NCI-H2196 treated with DMSO at 0.1 percent for 48 hours (cell line): ENCODE measurements around the gene ADGRL3.

ENCODE experiments used
- DNase-seq: peaks from one replicate; lab custom pipeline; 2025; ENCODE audit not compliant: unreplicated experiment; lab: John Stamatoyannopoulos, UW

Gene ADGRL3

DNA sequence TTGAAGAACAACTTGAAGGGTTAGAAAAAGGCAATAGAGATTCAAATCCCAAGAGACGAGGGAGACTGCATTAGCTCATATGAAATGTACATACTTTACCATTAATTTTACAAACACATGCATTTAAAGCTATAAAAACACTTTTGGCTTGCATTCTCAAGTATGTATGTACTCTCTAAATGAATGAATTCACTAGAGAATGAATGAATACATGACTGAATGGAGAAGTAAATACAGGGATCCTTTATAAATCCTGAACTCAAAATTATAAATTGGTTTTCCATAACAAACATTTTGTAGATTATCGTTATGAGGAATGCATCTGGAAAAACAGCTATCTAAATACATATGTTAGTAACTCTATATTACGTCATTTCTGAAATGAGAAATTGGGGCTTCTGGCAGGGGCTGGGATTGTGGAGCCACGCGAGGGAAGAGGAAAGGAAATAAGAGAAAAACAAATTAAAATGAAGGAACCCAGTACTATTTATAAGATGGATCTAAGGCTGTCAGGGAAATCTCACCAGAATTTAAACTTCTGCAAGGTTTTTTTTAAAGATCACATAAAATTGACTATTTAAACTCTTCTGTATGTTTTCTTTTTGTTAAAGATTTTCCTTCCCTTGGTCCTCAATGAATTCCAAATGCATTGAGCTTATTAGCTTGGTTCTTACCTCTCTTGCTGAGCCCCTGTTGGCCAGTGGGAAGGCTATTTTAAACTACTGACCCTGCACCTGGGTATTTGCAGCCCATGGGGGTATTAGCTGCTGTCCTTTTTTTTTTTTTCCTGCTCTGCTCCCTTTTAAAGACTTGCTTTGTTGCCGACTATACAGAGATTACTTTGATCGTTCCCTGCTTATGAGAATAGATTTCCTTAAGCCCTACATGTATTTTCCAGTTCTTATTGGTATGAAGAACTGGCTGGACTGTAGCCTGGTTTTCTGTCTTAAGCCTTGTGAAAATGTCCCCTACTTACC is 207.8 kb downstream of the ADGRL3 start:
- DNase-seq = no peak

DNA sequence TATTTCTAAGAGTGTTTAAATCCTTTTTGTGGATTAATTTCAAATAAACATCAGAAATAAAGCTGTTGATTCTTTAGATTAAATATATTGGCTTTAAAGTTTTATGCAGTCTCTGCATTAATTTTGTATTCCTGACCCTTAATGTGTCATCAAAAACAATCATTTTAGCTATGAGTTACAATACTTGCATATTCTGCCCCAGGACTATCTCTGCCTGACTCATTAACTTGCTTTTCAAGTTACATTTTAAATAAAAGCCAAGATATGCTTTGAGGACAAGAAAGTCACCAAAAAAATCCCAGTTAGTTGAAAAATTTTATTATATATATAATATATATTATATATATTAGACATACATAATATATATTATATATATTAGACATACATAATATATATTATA is 208.7 kb downstream of the ADGRL3 start:
- no peak for DNase-seq

DNA sequence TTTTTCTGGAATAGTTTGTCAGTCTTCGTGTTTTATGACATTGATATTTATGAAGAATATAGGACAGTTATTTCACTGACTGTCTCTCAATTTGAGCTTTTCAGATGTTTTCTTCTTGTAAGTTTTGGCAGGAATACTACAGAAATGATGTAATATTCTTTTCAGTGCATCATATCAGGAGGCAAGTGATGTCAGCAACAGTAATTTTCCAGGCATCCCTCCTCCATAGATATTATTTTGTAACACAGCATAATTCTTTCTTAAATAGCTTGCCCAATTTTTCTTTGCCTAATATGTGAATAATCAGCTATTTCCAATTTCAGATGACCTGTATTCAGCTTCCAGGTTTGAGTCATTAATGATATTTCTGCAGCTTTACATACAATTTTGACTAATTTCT is 211.1 kb downstream of the ADGRL3 start:
- no peak for DNase-seq

DNA sequence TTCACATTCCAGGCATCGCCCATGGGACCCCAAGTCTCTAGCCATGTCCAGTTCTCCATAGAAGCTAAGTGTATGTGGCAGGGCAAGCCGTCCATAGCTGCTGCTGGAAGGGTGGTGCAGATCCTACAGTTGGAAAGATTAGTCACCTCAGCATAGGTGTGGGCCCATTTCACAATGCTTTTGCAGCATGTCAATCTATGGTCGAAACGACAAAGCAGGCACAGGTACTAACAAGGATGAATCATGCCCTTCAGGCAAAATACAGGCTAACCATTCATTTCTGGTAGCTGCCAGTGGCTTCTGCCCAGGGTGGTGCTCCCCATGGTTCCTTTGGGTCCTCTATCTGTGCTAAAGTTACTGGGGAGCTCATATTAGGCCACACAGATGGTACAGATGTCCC is 225.2 kb downstream of the ADGRL3 start:
- no peak for DNase-seq

DNA sequence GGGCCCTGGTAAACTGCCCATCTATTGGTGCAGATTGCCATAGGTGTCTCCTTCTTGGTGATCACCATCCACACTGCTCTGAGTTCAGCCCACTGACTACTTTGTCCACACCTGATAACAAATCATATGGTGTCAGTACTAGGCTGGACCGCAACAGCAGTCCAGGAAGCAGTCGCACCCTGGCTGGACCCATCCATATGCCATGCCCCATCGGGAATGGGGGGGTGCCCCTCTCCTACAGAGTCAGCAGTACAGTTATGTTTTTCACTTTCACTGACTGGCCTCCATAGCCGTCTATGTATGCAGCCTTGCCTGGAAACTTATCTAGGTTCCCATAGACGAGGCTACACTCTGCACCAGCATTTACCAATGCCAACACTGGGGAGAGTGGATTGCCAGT is 226.1 kb downstream of the ADGRL3 start:
- DNase-seq = no peak

DNA sequence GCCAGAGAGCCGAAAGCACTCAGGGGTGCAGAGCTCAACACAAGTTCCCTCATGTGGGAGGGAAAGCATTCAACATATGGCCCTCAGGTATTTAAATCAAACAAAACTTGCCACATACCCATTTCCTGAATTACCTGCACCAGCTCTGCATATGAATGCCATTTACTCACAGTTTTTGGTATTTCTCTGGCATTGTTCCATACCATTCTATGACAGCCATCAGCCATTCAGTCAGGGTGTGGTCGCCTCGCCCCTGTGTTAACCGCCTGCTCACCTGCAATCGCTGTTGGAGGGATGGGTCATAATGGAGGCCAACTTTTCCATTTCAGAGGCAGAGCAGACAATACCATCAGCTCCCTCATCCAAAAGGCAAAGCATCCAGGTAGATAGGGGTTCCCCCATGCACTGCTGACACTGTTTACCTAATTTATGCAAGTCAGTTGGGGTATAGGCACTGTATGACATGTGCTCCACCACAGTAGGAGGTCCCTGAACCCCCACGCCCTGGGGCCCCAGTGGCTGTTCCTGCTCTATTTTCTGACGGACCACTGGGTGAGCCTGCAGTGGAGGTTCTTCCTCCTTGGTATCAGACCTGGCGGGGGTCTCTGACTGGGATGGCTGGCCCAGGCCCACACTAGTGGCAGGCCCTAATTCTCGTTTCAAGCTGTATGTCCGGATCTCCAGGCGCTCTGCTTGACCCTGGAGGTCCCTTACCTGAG is 227.1 kb downstream of the ADGRL3 start:
- DNase-seq = no peak

DNA sequence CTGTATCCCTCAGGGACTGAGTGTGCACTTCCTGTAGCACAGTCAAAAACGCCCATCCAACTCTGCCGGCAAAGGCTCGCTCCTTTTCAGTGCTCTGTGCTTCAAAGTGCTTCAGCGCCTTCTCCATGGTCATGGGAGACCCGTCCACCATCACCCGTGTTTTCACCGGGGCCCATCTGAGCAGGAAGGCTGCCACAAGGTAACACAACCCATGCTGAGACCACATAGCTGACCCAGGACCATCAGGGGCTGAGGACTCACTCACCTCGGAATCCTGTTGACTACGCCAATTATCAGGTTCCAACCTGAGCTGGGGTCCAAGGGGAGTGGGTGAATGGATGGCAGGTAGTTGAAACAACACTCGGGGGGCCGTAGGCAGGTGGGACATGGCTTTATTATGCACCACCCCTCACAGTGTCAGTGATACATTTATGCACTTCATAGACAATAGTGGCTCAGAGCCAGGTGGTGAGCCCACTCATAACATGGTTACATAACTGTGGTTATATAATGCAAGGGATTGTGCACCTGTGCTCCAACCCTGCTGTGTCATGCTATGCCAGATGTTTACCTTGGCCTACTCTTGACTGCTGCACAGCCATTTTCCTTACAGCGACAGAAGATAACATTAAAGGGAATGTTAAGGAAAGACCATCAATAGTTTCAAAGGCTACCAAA is 227.8 kb downstream of the ADGRL3 start:
- no peak for DNase-seq

DNA sequence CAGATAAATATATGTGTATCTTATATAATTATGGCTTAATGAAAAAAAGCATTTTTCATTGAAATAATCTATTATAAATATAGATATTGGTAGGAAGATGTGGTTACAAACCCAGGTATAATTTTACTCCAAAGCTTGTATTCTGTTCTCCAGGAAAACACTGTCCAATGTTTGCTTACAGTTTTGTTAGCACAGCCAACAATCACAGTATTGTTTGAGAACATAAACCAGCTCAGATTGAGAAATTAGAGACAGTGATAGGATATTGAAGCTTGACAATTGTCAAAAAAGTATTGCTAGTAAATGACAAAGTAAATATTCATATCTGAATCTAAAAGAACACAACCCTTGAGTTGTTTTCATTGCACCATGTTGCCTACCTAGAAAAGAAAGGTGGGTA is 228.8 kb downstream of the ADGRL3 start:
- DNase-seq = no peak

DNA sequence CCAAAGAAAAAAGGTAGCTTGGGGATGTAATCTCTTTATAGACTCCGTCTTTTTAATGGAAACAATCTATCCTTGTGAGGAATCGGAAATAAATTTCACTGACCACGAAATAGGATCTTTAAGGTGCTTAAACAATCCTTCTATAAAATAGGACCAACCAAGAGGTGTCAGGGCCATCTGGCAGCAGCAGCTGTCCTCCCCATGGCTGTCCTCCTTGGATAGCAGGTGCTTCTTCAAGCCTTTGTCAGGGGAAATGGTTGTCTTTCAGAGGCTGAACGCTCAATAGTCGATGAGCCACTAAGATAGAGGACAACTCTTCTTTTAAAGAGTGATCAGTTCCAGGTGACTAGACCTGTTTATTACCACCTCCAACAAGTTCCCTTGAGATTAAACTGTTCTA is 231.0 kb downstream of the ADGRL3 start:
- no peak for DNase-seq

DNA sequence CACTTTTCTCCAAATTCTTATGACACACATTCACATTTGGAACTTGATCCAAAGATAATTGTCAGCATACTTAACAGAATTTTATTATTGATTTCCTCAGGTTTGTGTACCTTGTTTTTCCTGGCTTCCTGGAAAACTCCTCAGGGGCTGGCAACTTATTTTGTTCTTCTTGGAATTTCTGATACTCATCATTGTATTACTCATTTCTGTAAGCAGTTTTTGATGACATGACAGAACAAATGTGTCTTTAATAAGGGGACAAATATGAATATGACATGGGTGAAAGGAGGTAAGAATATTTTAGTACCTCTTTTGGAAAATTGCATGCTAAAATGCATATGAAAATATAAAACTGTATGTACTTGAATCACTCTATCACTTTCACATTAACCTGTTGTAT is 237.8 kb downstream of the ADGRL3 start:
- no peak for DNase-seq

DNA sequence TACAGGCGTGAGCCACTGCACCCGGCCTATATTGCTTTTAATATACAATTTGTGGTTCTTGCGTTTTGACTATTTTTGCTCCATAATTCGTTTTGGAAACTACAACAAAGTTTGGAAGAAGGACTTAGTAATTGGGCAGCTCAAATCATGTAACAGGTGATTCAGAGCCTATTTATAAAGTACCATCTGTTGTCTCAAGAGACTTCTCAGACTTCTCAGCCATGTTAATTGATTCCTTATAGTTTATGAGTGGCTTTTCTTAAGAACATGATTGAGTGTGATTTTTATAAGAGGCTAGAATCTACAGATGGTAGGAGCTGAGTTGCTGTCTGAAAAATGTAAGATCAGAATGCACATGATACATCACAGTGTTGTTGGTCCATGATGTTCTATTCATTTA is 240.2 kb downstream of the ADGRL3 start:
- DNase-seq = no peak

DNA sequence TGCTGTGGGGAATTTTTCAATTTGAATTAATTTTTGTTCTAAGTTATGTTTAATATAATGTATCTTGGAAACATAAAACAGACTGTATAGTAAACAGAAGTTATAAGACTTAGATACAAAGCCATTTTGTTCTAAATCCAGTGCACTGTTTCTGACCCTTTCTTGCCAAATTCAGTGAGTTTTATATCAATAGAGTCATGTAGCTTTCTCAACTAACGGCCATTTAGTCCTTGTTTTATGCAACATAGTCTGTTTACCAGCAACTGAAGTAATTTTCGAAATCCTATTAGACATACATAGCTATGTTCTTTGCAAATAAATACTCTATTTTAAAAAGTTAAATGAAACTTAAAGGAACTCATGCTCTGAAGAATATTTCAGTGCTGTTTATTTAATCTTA is 242.8 kb downstream of the ADGRL3 start:
- no peak for DNase-seq

DNA sequence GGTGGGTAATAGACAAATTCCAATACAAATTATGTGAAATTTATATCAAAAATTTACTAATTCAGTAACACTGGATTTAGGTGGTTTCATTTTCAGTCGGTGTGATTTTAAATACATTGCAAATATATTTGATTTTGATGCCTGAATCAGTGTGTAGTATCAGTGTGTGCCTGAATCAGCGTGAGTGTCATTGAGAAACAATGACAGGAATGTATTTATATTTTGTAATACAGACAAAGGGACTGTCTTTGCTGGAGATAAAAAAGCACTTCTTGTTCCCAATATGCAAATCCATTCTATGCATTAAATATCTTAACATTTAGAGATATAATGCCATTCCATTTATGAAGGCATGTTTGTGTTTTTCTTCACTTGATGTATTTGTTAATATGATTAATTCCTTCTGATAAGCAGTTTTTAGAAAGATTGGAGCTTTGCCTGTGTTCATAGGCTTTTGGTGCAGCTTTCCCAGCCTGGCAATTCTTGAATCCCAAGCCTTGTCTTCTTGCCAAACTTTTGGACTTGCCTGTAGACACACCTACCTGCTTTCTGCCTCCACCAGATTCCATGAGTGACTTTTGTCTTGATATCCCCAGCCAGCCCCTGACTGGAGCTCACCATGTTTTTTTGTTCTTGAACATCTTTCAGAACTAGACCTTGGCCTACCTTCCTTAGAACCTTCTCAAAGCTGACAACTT is 243.8 kb downstream of the ADGRL3 start:
- DNase-seq = no peak

DNA sequence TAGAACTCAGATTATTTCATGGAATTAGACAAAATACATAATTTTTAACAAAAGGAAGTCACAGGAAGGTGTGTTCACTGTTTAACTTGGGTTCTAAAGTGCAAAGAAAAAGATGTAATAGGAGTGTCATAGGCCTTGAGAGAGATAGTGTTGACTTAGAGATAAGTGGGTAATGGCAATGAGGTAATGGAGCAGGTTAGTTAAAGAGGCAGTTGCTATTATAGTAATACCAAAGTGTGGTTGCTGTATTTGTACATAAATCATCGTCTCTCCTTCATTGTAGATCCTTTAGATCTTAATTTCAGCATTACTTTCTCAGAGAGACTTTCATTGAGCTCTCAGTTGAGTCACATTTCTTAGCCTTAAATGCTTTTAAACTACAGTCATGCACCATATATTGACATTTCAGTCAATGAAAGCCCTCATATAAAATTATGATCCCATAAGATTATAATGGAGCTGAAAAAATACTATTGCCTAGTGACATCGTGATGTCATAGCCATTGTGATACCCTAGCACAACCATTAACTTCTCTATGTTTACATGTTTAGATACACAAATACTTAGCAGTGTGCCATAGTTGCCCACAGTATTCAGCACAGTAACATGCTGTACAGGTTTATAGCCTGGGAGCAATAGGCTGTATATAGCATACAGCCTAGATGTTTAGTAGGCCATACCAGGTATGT is 245.4 kb downstream of the ADGRL3 start:
- no peak for DNase-seq

DNA sequence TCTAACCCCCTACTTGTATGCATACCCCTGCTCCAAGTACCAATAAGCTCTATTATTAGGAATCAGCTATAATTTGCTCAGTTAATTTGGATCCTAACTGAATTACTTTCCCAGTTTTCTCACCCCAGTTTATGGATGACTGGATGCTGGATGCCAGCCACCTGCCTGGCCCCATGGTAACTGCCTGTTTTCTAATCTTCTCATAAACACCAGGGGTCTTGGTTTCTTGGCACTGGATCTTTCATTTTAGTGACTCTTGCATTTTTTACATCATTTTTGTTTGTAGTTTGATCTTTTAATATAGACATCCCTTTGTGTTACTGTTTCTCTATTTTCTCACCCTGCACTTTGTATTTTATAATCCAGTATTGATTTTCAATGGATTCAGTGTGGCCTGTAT is 246.8 kb downstream of the ADGRL3 start:
- no peak for DNase-seq

DNA sequence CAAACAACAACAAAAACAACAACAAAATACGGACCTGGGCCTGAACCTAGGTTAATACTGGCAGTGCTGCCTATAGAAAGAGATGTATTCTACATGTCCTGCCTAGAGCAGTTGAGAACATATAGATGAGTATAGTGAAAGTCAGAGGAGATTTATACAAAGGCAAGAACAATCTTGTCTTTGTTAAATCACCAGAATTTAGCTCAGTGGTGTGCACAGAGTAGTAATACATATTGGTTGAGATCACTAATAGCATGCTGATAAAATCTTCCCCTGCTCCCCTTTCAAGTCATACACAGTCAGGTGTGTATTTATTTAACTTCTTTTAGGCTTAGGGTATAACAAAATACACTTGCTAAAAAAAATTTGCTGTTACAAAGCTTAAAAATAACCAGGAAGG is 247.8 kb downstream of the ADGRL3 start:
- no peak for DNase-seq

DNA sequence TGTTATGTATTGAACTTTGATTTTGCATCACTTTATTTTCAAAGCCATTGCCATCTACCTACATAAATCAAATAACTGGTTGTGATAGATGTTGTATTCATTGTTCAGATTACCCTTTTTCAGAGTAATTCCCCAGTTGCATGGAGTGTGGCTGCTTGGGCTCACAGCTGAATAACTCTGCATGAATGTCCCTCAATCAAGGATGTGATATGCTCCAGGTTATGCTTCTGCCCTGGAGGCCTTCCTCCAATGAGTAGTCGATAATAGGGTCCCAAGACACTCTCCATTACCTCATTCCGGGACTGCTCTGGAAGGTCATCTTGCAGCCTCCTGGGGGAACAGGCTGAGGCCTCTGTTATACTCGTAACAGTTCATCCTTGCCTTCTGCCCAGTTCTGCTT is 251.8 kb downstream of the ADGRL3 start:
- DNase-seq = no peak

DNA sequence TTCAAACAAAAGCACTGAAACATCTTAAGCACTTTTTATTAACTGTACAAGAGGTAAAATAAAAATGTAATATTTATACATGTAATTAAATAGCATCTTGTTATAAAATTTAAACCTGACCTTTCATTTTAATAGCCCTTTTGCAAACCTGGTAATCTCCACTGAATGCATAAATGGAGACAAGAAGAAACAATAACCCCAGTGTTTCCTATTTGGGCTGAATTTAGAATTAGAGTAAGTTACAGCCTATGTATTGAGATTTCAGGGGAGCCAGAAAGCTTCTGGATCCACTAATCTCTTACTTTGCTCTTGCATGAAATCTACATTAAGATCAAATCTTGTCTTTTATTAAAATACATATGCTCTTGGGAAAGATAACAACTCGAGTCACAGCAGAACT is 261.8 kb downstream of the ADGRL3 start:
- no peak for DNase-seq

DNA sequence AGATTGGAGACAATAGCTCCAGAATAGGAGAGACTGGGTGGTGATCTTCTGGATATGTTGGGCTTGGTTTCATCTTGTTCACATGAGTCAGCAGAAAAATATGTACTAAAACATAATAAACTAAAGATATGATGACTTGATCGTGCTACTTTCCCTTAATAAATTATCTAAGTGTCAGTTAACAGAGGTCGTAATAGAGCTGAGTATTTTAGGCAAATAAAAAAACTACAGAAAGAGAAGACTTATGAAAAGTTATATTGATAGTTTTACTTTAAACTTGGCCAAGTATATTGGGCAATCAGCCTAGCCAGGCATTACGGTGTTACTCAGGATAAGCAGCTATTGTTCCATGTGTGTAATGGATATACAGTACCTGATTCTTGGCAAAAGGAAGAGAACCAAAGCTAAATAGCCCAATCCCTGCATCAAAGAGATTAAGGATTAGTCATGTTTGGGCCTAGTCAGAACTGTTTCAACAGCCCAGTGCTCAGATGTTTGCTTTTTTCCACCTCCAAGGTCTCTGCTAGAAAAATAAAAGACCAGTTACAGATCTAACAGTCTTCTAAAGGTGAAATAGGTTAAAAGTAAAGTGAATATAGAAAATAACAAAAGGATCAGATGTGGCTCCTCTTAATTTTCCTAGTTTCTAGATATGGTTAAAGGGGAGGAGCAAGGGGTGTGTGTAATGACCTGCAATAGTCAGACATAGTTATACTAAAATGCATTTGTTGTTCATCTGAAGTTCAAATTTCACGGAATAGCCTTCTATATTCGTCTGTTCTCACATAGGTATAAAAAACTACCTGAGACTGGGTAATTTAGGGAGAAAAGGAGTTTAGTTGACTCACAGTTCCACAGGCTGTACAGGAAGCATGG is 262.6 kb downstream of the ADGRL3 start:
- DNase-seq = no peak
